Measurements from ENCODE around the gene MUS81. TPM values are rescaled to one million over a fixed set of nuclear protein-coding genes. Genes with fewer than 3 reads are reported as not detected.

Gene MUS81
- total RNA-seq, 1 experiment from 2014 or later, result 45.9 TPM

- TF ChIP-seq ZNF281 (CRISPR knock-in tag; IDR thresholded peaks at IDR 0.05) (0 out of 2 replicates have a peak, but pooled peaks have one; percentile 38), SOX15 (CRISPR knock-in tag; IDR thresholded peaks at IDR 0.05) (no peak), CBFB (CRISPR knock-in tag; IDR thresholded peaks at IDR 0.05; ENCODE audit: low read depth) (0 out of 2 replicates have a peak, but pooled peaks have one; percentile 17), RELA (CRISPR knock-in tag; IDR thresholded peaks at IDR 0.05; ENCODE audit: borderline replicate concordance) (no peak), EMX1 (CRISPR knock-in tag; IDR thresholded peaks at IDR 0.05) (0 out of 2 replicates have a peak, but pooled peaks have one; percentile 19), ATF2 (CRISPR knock-in tag; IDR thresholded peaks at IDR 0.05; ENCODE audit: borderline replicate concordance, low read depth) (no peak), ZBTB21 (CRISPR knock-in tag; IDR thresholded peaks at IDR 0.05; ENCODE audit: borderline replicate concordance) (no peak), NFE2L1 (CRISPR knock-in tag; IDR thresholded peaks at IDR 0.05) (no peak), TEAD4 (CRISPR knock-in tag; IDR thresholded peaks at IDR 0.05) (0 out of 2 replicates have a peak, but pooled peaks have one; percentile 32), SMAD4 (CRISPR knock-in tag; IDR thresholded peaks at IDR 0.05) (peak; percentile 59; the same call in 1 of the 2 replicates), ZNF219 (CRISPR knock-in tag; IDR thresholded peaks at IDR 0.05; ENCODE audit: borderline replicate concordance) (no peak), CREM (CRISPR knock-in tag; IDR thresholded peaks at IDR 0.05) (no peak), IRF1 (CRISPR knock-in tag; IDR thresholded peaks at IDR 0.05) (0 out of 2 replicates have a peak, but pooled peaks have one; percentile 1), JAZF1 (CRISPR knock-in tag; IDR thresholded peaks at IDR 0.05) (no peak), ARID4B (CRISPR knock-in tag; IDR thresholded peaks at IDR 0.05; ENCODE audit: borderline replicate concordance) (no peak), STAT6 (CRISPR knock-in tag; conservative IDR thresholded peaks at IDR 0.05; ENCODE audit: low read depth) (no peak), ZSCAN18 (CRISPR knock-in tag; IDR thresholded peaks at IDR 0.05) (no peak), PREB (CRISPR knock-in tag; IDR thresholded peaks at IDR 0.05; ENCODE audit: borderline replicate concordance) (no peak), GRHL2 (CRISPR knock-in tag; IDR thresholded peaks at IDR 0.05; ENCODE audit: insufficient replicate concordance, severe bottlenecking) (no peak), GTF2I (CRISPR knock-in tag; conservative IDR thresholded peaks at IDR 0.05) (no peak), ZNF416 (CRISPR knock-in tag; IDR thresholded peaks at IDR 0.05) (no peak), ERG (CRISPR knock-in tag; IDR thresholded peaks at IDR 0.05) (no peak), ATF1 (CRISPR knock-in tag; IDR thresholded peaks at IDR 0.05) (no peak)
These were observed 2.8 kb upstream of the MUS81 start (continued) for GRCh38 chr11:65857500-65857852.

Measured in WTC11 (cell line).